ENCODE measurements around the gene ZBTB20. TPM values are rescaled to one million over a fixed set of nuclear protein-coding genes. Genes with fewer than 3 reads are reported as not detected.

The ZBTB20 gene
- total and polyA plus RNA-seq, 10 of the 15 experiments (the other 5 are each of a cell fraction or from before 2014, with no cell fraction given) = 0.20 to 5.5 (median 2.2) TPM

DNA sequence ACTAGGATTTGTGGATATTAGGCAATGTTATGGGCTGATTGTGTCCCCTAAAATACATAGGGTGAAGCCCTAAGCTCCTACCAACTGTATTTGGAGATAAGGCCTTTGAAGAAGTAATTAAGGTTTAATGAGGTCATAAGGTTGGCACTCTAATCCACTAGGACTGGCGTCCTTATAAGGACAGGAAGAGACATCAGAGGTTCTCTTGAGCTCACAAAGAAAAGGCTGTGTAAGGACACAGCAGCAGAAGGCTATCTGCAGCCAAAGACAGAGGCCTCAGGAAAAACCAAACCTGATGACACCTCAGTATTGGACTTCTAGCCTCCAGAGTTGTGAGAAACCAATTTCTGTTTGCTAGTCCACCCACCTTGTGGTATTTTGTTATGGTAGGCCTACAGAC lies 416.7 kb downstream of the ZBTB20 start:
- H3K27me3 ChIP-seq (replicated peaks in 1 of 2; ENCODE audit: control insufficient read depth in 2 of 2, insufficient read depth in 2 of 2, low read length in 1 of 2) = no peaks in the 10 kb centered on the region
- in situ Hi-C loops (cut with MboI) = no loop called here
- H3K36me3 ChIP-seq (ENCODE audit: control insufficient read depth in 2 of 2, insufficient read depth in 2 of 2, low read length in 1 of 2) = no peaks in the 10 kb centered on the region
- BruUV-seq (replicated peaks) = no TSS peak
- FAIRE-seq (no peak), DNase-seq (ENCODE audit: low read depth, low spot score) (no peak), ATAC-seq (no peak)
- no peaks in the 10 kb centered on the region for H4K20me1 ChIP-seq (ENCODE audit: control insufficient read depth, insufficient read depth)
- no peak overlapping the region for H3K4me2 ChIP-seq (ENCODE audit: control insufficient read depth, insufficient read depth)
- no peak overlapping the region for H2AFZ ChIP-seq (ENCODE audit: control insufficient read depth, low read depth, low read length)
- H3K4me1 ChIP-seq (ENCODE audit: control insufficient read depth, insufficient read depth, low read length) = no peaks in the 10 kb centered on the region
- intact Hi-C loops (cut with micrococcal nuclease; ENCODE audit: unreplicated experiment) = no loop called here
- TF ChIP-seq BRCA1 (IDR thresholded peaks at IDR 0.05; ENCODE audit: low read depth, low read length) (no peak), JUNB (IDR thresholded peaks at IDR 0.05) (no peak), WRNIP1 (IDR thresholded peaks at IDR 0.05; ENCODE audit: borderline replicate concordance, low read depth, low read length) (no peak), ATF7 (IDR thresholded peaks at IDR 0.05; ENCODE audit: low read depth) (no peak), POLR2AphosphoS5 (IDR thresholded peaks at IDR 0.05; ENCODE audit: low read length) (no peak), ZNF687 (IDR thresholded peaks at IDR 0.05) (no peak), CBX5 (IDR thresholded peaks at IDR 0.05; ENCODE audit: low read depth) (no peak), EGR1 (IDR thresholded peaks at IDR 0.05; ENCODE audit: borderline replicate concordance in 1 of 2, low read depth in 2 of 2, low read length in 2 of 2) (no peak), KLF5 (IDR thresholded peaks at IDR 0.05; ENCODE audit: partially characterized antibody) (no peak)
- no peaks in the 10 kb centered on the region for H3K79me2 ChIP-seq (ENCODE audit: control insufficient read depth, insufficient read depth, low read length)
- H3K27ac ChIP-seq (ENCODE audit: control insufficient read depth, insufficient read depth) = no peak overlapping the region
- WGBS (ENCODE audit: insufficient coverage, insufficient replicate concordance, low lambda C conversion rate, missing lambda C conversion rate) = 71% methylated on average over 1 of the region's 1 CpG
- no peak overlapping the region for H3K9ac ChIP-seq (ENCODE audit: control insufficient read depth, insufficient read depth, low read length)
- SMC1A ChIA-PET (ENCODE audit: uncharacterized antibody, unreplicated experiment) = interaction anchor here (1.1 kb wide), 1 partner anchor 12 kb away, joined by 3 read pairs; no protein-coding TSS in a partner anchor
- POLR2A ChIA-PET = no interaction called here
- RAD21 ChIA-PET (ENCODE audit: unreplicated experiment) = no interaction called here
- no peak overlapping the region for H3K4me3 ChIP-seq
- H3K9me3 ChIP-seq (replicated peaks; ENCODE audit: control insufficient read depth, insufficient read depth, low read length) = no peaks in the 10 kb centered on the region
- CTCF ChIA-PET = no interaction called here
